WTC11 (cell line): ENCODE data around the gene PPP1R3C.

Source experiments
- CREM ChIP-seq: sonication (generic); formaldehyde crosslinking; IDR thresholded peaks from 2 replicates; pipeline ENCODE4 v1.8.1; 2022; ENCODE audit warnings: mild to moderate bottlenecking, missing genetic modification reagents, moderate library complexity
- ELF4 ChIP-seq: sonication (generic); formaldehyde crosslinking; IDR thresholded peaks from 2 replicates; pipeline ENCODE4 v1.8.1; 2022; ENCODE audit warnings: low read depth, mild to moderate bottlenecking, moderate library complexity, missing genetic modification reagents
- ESRRA ChIP-seq: sonication (generic); formaldehyde crosslinking; IDR thresholded peaks from 2 replicates; pipeline ENCODE4 v1.8.1; 2022; ENCODE audit warnings: mild to moderate bottlenecking, missing genetic modification reagents, borderline replicate concordance
- RELA ChIP-seq: sonication (generic); formaldehyde crosslinking; IDR thresholded peaks from 2 replicates; pipeline ENCODE4 v1.8.1; 2022; ENCODE audit warnings: missing genetic modification reagents, mild to moderate bottlenecking, borderline replicate concordance
- SP1 ChIP-seq: sonication (generic); formaldehyde crosslinking; conservative IDR thresholded peaks from 2 replicates; pipeline ENCODE4 v1.8.1; 2022; ENCODE audit warnings: missing genetic modification reagents
- TP53 ChIP-seq: sonication (generic); formaldehyde crosslinking; IDR thresholded peaks from 2 replicates; pipeline ENCODE4 v1.8.1; 2023; ENCODE audit warnings: mild to moderate bottlenecking, missing genetic modification reagents
- ZNF317 ChIP-seq: sonication (generic); formaldehyde crosslinking; IDR thresholded peaks from 2 replicates; pipeline ENCODE4 v1.8.1; 2023; ENCODE audit warnings: low read depth, mild to moderate bottlenecking, moderate library complexity, missing genetic modification reagents, borderline replicate concordance
- TF ChIP-seq, protein P1 (sequence below): fragments of 200-600 bp; IDR thresholded peaks from 2 replicates; pipeline ENCODE4 v1.8.0; 2022; ENCODE audit warnings: antibody characterized with exemption
- TF ChIP-seq, protein P2 (sequence below): sonication (generic); formaldehyde crosslinking; IDR thresholded peaks from 2 replicates; pipeline ENCODE4 v1.8.0; 2022; ENCODE audit warnings: mild to moderate bottlenecking, missing genetic modification reagents
- TF ChIP-seq, protein P3 (sequence below): sonication (generic); formaldehyde crosslinking; IDR thresholded peaks from 2 replicates; pipeline ENCODE4 v1.8.0; 2022; ENCODE audit warnings: mild to moderate bottlenecking, missing genetic modification reagents
- TF ChIP-seq, protein P4 (sequence below): sonication (generic); formaldehyde crosslinking; IDR thresholded peaks from 2 replicates; pipeline ENCODE4 v1.8.1; 2022; ENCODE audit warnings: low read depth, missing genetic modification reagents, borderline replicate concordance
- TF ChIP-seq, protein P5 (sequence below): fragments of 250-450 bp; sonication (Bioruptor Pico); IDR thresholded peaks from 2 replicates; pipeline ENCODE4 v1.9.0; 2021; ENCODE audit warnings: moderate library complexity, mild to moderate bottlenecking, inconsistent platforms, borderline replicate concordance

DNA sequence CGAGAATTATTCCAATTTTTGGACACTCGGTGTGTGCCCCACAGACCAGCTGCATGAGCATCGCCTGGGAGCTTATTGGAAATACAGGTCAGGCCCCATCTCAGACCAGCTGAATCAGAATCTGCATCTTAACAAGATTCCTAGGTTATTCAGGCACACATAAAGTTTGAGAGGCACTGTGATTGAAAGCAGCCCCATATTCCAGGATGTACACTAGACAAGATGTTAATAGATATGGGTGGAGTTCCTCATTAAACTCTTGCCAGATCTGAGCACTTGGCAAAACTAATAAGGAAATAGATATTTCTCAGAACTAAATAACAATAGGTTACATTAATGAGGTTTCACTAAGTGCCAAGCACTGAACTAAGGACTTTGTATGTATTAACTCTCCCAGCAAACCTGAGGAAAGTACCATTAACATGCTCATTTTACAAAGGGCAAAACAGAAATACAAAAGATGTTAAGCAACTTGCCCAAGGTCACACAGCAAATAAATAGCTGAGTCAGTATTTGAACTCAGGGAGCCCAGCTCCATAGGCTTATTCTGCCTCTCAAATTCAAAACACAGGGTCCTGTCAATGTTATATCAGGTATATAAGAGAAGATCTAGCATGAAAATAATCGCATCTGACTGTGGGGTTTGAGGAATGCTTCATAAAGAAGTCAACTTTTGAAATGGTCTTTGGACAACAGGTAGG lies 29.9 kb downstream of the PPP1R3C start:
- TF ChIP-seq TP53 (CRISPR knock-in tag): no peak
- TF ChIP-seq ZNF317: no peak
- no peak for TF ChIP-seq ESRRA (CRISPR knock-in tag)
- no peak for TF ChIP-seq ELF4 (CRISPR knock-in tag)
- TF ChIP-seq, protein P1, sequence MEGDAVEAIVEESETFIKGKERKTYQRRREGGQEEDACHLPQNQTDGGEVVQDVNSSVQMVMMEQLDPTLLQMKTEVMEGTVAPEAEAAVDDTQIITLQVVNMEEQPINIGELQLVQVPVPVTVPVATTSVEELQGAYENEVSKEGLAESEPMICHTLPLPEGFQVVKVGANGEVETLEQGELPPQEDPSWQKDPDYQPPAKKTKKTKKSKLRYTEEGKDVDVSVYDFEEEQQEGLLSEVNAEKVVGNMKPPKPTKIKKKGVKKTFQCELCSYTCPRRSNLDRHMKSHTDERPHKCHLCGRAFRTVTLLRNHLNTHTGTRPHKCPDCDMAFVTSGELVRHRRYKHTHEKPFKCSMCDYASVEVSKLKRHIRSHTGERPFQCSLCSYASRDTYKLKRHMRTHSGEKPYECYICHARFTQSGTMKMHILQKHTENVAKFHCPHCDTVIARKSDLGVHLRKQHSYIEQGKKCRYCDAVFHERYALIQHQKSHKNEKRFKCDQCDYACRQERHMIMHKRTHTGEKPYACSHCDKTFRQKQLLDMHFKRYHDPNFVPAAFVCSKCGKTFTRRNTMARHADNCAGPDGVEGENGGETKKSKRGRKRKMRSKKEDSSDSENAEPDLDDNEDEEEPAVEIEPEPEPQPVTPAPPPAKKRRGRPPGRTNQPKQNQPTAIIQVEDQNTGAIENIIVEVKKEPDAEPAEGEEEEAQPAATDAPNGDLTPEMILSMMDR: no peak
- TF ChIP-seq CREM (CRISPR knock-in tag): no peak
- TF ChIP-seq, protein P2, sequence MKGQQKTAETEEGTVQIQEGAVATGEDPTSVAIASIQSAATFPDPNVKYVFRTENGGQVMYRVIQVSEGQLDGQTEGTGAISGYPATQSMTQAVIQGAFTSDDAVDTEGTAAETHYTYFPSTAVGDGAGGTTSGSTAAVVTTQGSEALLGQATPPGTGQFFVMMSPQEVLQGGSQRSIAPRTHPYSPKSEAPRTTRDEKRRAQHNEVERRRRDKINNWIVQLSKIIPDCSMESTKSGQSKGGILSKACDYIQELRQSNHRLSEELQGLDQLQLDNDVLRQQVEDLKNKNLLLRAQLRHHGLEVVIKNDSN (CRISPR knock-in tag): no peak
- TF ChIP-seq, protein P3, sequence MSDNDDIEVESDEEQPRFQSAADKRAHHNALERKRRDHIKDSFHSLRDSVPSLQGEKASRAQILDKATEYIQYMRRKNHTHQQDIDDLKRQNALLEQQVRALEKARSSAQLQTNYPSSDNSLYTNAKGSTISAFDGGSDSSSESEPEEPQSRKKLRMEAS (CRISPR knock-in tag): no peak
- TF ChIP-seq, protein P4, sequence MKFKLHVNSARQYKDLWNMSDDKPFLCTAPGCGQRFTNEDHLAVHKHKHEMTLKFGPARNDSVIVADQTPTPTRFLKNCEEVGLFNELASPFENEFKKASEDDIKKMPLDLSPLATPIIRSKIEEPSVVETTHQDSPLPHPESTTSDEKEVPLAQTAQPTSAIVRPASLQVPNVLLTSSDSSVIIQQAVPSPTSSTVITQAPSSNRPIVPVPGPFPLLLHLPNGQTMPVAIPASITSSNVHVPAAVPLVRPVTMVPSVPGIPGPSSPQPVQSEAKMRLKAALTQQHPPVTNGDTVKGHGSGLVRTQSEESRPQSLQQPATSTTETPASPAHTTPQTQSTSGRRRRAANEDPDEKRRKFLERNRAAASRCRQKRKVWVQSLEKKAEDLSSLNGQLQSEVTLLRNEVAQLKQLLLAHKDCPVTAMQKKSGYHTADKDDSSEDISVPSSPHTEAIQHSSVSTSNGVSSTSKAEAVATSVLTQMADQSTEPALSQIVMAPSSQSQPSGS (CRISPR knock-in tag): no peak
- TF ChIP-seq SP1: no peak
- no peak for TF ChIP-seq RELA (CRISPR knock-in tag)
- TF ChIP-seq, protein P5, sequence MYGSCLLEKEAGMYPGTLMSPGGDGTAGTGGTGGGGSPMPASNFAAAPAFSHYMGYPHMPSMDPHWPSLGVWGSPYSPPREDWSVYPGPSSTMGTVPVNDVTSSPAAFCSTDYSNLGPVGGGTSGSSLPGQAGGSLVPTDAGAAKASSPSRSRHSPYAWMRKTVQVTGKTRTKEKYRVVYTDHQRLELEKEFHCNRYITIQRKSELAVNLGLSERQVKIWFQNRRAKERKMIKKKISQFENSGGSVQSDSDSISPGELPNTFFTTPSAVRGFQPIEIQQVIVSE (CRISPR knock-in tag): no peak
